ENCODE results near the gene SCNN1A.

SCNN1A gene

DNA sequence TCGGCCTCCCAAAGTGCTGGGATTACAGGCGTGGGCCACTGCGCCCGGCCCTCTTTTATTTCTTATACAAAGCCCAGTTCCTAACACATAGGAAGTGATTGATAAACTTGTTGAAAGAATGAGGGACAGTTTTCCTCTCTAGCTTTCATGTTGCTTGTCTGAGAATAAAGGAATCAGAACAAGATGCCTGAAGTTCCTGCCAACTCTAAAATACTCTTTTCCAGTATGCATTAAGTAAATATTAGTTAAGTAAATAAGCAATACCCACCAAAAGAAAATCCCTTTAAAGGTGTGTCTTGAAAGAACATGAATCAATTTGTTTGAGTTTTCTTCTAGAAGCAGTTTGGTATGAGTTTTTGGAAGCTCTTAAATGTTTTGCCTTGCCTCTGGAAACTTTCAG, 45.0 kb upstream of the SCNN1A start:
- Histone ChIP-seq H3K4me2 (ENCODE audit: low read length) (no peak overlapping the region), H4K8ac (ENCODE audit: low read depth, low read length) (no peak overlapping the region), H2BK5ac (ENCODE audit: low read depth, low read length, poor library complexity) (no peak overlapping the region), H3K14ac (ENCODE audit: low read length) (no peak overlapping the region), H3K9me3 (ENCODE audit: insufficient read depth, low read depth, low read length) (no peaks in the 10 kb centered on the region), H4K91ac (ENCODE audit: low read depth, low read length) (no peak overlapping the region), H3K27me3 (ENCODE audit: insufficient read depth, low read length) (no peaks in the 10 kb centered on the region), H3K4me3 (ENCODE audit: low read depth, low read length) (no peak overlapping the region), H2AK5ac (ENCODE audit: low read length) (no peak overlapping the region), H4K12ac (ENCODE audit: low read depth, low read length) (no peak overlapping the region), H3K27ac (ENCODE audit: low read depth, low read length) (no peak overlapping the region), H3K18ac (ENCODE audit: low read length) (no peak overlapping the region), H3K36me3 (ENCODE audit: control insufficient read depth in 1 of 2, insufficient read depth in 2 of 2, low read length in 2 of 2) (no peaks in the 10 kb centered on the region), H3K79me1 (ENCODE audit: low read length) (no peaks in the 10 kb centered on the region), H3K4ac (ENCODE audit: low read depth, low read length) (no peak overlapping the region), H3K23ac (ENCODE audit: low read length) (no peak overlapping the region), H2BK12ac (ENCODE audit: low read length) (no peak overlapping the region), H3K4me1 (ENCODE audit: control insufficient read depth in 1 of 2, insufficient read depth in 2 of 2, low read length in 2 of 2) (no peaks in the 10 kb centered on the region), H2BK120ac (ENCODE audit: insufficient read depth, low read length, poor library complexity) (no peak overlapping the region), H2AFZ (ENCODE audit: insufficient read depth, low read length, poor library complexity) (no peak overlapping the region), H3K79me2 (ENCODE audit: control insufficient read depth, insufficient read depth, low read length, poor library complexity) (no peaks in the 10 kb centered on the region), H3K9ac (ENCODE audit: low read length) (no peak overlapping the region)
- WGBS (ENCODE audit: extremely low coverage, insufficient coverage, insufficient read length) = no CpG with 5 or more reads among the region's 4 CpGs
- no peak for DNase-seq

DNA sequence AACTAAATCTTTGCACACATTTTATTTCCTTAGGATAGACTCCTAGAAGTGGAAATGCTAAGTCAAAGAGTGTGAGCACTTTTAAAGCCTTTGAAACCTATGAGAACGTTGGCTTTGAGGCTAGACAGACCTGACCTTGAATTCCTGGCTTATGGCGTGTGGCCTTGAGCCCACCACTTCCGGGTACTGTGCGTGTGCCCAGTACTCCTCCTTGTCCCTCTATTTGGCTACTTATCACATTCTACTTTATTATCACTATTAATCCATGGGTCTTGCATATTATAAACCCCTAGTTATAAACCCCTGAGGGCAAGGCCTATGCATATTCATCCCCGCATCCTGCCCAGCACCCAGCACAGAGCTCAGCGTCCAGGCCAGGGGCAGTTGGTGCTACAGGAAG, 43.4 kb upstream of the SCNN1A start:
- Histone ChIP-seq H3K4me1 (ENCODE audit: control insufficient read depth in 1 of 2, insufficient read depth in 2 of 2, low read length in 2 of 2) (no peaks in the 10 kb centered on the region), H3K9me3 (ENCODE audit: insufficient read depth, low read depth, low read length) (no peaks in the 10 kb centered on the region), H2BK12ac (ENCODE audit: low read length) (no peak overlapping the region), H2BK5ac (ENCODE audit: low read depth, low read length, poor library complexity) (no peak overlapping the region), H3K23ac (ENCODE audit: low read length) (no peak overlapping the region), H3K14ac (ENCODE audit: low read length) (no peak overlapping the region), H3K27ac (ENCODE audit: low read depth, low read length) (no peak overlapping the region), H4K12ac (ENCODE audit: low read depth, low read length) (no peak overlapping the region), H3K18ac (ENCODE audit: low read length) (no peak overlapping the region), H4K91ac (ENCODE audit: low read depth, low read length) (no peak overlapping the region), H3K4ac (ENCODE audit: low read depth, low read length) (no peak overlapping the region), H3K36me3 (ENCODE audit: control insufficient read depth in 1 of 2, insufficient read depth in 2 of 2, low read length in 2 of 2) (no peaks in the 10 kb centered on the region), H3K9ac (ENCODE audit: low read length) (no peak overlapping the region), H3K79me1 (ENCODE audit: low read length) (no peaks in the 10 kb centered on the region), H4K8ac (ENCODE audit: low read depth, low read length) (no peak overlapping the region), H3K4me3 (ENCODE audit: low read depth, low read length) (no peak overlapping the region), H3K4me2 (ENCODE audit: low read length) (no peak overlapping the region), H2BK120ac (ENCODE audit: insufficient read depth, low read length, poor library complexity) (no peak overlapping the region), H2AK5ac (ENCODE audit: low read length) (no peak overlapping the region), H3K79me2 (ENCODE audit: control insufficient read depth, insufficient read depth, low read length, poor library complexity) (no peaks in the 10 kb centered on the region), H2AFZ (ENCODE audit: insufficient read depth, low read length, poor library complexity) (no peak overlapping the region), H3K27me3 (ENCODE audit: insufficient read depth, low read length) (no peaks in the 10 kb centered on the region)
- no CpG with 5 or more reads among the region's 6 CpGs for WGBS (ENCODE audit: extremely low coverage, insufficient coverage, insufficient read length)
- DNase-seq = no peak

DNA sequence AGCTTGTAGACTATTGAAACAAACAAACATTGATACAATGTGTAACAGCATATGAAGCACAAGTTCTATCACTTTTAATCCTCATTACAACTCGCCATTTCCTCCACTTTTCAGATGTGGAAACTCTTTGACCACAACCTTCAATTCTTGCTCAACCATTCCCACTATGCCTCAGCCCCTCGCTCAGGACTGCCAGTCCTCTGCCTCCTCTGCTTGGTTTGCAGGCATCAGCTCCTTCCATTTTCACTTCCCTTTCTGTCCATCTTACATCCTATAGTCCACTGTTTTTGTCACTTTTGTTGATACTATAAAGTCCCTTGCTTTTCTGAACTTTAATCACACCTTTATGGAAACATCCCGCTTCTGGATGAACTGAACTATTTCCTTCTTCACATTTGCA, 41.2 kb upstream of the SCNN1A start:
- no CpG with 5 or more reads among the region's 3 CpGs for WGBS (ENCODE audit: extremely low coverage, insufficient coverage, insufficient read length)
- no peak overlapping the region for H2AK5ac ChIP-seq (ENCODE audit: low read length)
- H3K4me2 ChIP-seq (ENCODE audit: low read length) = no peak overlapping the region
- no peak overlapping the region for H4K91ac ChIP-seq (ENCODE audit: low read depth, low read length)
- no peak overlapping the region for H2AFZ ChIP-seq (ENCODE audit: insufficient read depth, low read length, poor library complexity)
- H4K8ac ChIP-seq (ENCODE audit: low read depth, low read length) = no peak overlapping the region
- H3K36me3 ChIP-seq (ENCODE audit: control insufficient read depth in 1 of 2, insufficient read depth in 2 of 2, low read length in 2 of 2) = no peaks in the 10 kb centered on the region
- no peak overlapping the region for H4K12ac ChIP-seq (ENCODE audit: low read depth, low read length)
- no peak overlapping the region for H3K9ac ChIP-seq (ENCODE audit: low read length)
- no peak overlapping the region for H3K23ac ChIP-seq (ENCODE audit: low read length)
- no peak overlapping the region for H2BK120ac ChIP-seq (ENCODE audit: insufficient read depth, low read length, poor library complexity)
- no peak overlapping the region for H2BK12ac ChIP-seq (ENCODE audit: low read length)
- peak in 1 of 2 donors; percentile 8 for DNase-seq
- H3K4me1 ChIP-seq (ENCODE audit: control insufficient read depth in 1 of 2, insufficient read depth in 2 of 2, low read length in 2 of 2) = no peaks in the 10 kb centered on the region
- H3K14ac ChIP-seq (ENCODE audit: low read length) = no peak overlapping the region
- H3K79me2 ChIP-seq (ENCODE audit: control insufficient read depth, insufficient read depth, low read length, poor library complexity) = no peaks in the 10 kb centered on the region
- H3K9me3 ChIP-seq (ENCODE audit: insufficient read depth, low read depth, low read length) = no peaks in the 10 kb centered on the region
- no peak overlapping the region for H2BK5ac ChIP-seq (ENCODE audit: low read depth, low read length, poor library complexity)
- H3K18ac ChIP-seq (ENCODE audit: low read length) = no peak overlapping the region
- no peak overlapping the region for H3K4me3 ChIP-seq (ENCODE audit: low read depth, low read length)
- no peak overlapping the region for H3K27ac ChIP-seq (ENCODE audit: low read depth, low read length)
- H3K4ac ChIP-seq (ENCODE audit: low read depth, low read length) = no peak overlapping the region
- no peaks in the 10 kb centered on the region for H3K27me3 ChIP-seq (ENCODE audit: insufficient read depth, low read length)
- no peaks in the 10 kb centered on the region for H3K79me1 ChIP-seq (ENCODE audit: low read length)

DNA sequence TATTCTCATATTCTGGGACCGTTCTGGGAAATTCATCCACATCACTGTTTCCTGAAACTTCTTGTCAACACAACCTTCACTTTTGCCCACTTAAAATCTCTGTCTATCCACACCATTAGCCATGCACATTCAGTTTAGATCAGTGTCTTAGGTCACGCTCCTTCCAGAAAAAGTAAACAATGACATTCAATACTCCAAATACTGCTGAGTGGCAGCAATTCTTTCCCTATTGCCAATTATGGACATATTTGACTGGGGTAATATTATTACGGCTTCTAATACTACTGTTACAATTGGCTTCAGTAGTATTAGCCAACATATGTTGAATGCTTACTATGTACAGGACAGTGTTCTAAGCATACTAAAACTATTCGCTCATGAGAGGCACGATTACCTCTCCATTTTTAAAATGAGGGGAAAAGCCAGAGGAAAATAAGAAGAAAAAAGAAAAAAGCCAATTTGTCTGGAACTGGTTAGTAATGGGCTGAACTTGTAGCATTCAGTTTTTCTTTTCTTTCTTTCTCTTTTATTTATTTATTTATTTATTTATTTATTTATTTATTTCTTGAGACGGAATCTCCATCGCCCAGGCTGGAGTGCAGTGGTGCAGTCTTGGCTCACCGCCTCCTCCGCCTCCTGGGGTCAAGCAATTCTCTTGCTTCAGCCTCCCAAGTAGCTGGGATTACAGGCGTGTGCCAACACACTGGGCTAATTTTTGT, 32.0 kb upstream of the SCNN1A start:
- H3K79me2 ChIP-seq (ENCODE audit: control insufficient read depth, insufficient read depth, low read length, poor library complexity) = no peaks in the 10 kb centered on the region
- no peak overlapping the region for H2AK5ac ChIP-seq (ENCODE audit: low read length)
- no CpG with 5 or more reads among the region's 10 CpGs for WGBS (ENCODE audit: extremely low coverage, insufficient coverage, insufficient read length)

More for the DNA sequence above, 32.0 kb upstream of the SCNN1A start:
- Histone ChIP-seq H4K8ac (ENCODE audit: low read depth, low read length) (no peak overlapping the region), H3K23ac (ENCODE audit: low read length) (no peak overlapping the region), H3K4me1 (ENCODE audit: control insufficient read depth in 1 of 2, insufficient read depth in 2 of 2, low read length in 2 of 2) (no peaks in the 10 kb centered on the region), H3K27ac (ENCODE audit: low read depth, low read length) (no peak overlapping the region), H3K4me3 (ENCODE audit: low read depth, low read length) (no peak overlapping the region), H3K36me3 (ENCODE audit: control insufficient read depth in 1 of 2, insufficient read depth in 2 of 2, low read length in 2 of 2) (no peaks in the 10 kb centered on the region), H3K79me1 (ENCODE audit: low read length) (no peaks in the 10 kb centered on the region), H3K14ac (ENCODE audit: low read length) (no peak overlapping the region), H3K9ac (ENCODE audit: low read length) (no peak overlapping the region), H3K4me2 (ENCODE audit: low read length) (no peak overlapping the region), H4K12ac (ENCODE audit: low read depth, low read length) (no peak overlapping the region), H2AFZ (ENCODE audit: insufficient read depth, low read length, poor library complexity) (no peak overlapping the region), H3K9me3 (ENCODE audit: insufficient read depth, low read depth, low read length) (no peaks in the 10 kb centered on the region), H3K4ac (ENCODE audit: low read depth, low read length) (no peak overlapping the region), H4K91ac (ENCODE audit: low read depth, low read length) (no peak overlapping the region), H2BK120ac (ENCODE audit: insufficient read depth, low read length, poor library complexity) (no peak overlapping the region), H2BK12ac (ENCODE audit: low read length) (no peak overlapping the region), H3K27me3 (ENCODE audit: insufficient read depth, low read length) (no peaks in the 10 kb centered on the region), H3K18ac (ENCODE audit: low read length) (no peak overlapping the region), H2BK5ac (ENCODE audit: low read depth, low read length, poor library complexity) (no peak overlapping the region)
- no peak for DNase-seq

All from trophoblast cell (in vitro differentiated cells and primary cell).